HepG2 (cell line): ENCODE results near the gene CMTM8. TPM values are rescaled to one million over a fixed set of nuclear protein-coding genes. Genes with fewer than 3 reads are reported as not detected.
A peak's percentile ranks its signal among the peaks of the same experiment; 100 is the strongest.

Experiments used
- BORCS8-MEF2B ChIP-seq: sonication (generic); formaldehyde crosslinking; IDR thresholded peaks from 2 replicates; pipeline ENCODE4 v1.8.0; 2022; ENCODE audit warnings: mild to moderate bottlenecking, missing genetic modification reagents
- HDAC1 ChIP-seq: sonication (generic); formaldehyde crosslinking; IDR thresholded peaks from 2 replicates; pipeline ENCODE4 v1.5.1; 2020; ENCODE audit warnings: mild to moderate bottlenecking, missing genetic modification reagents
- HMG20B ChIP-seq: conservative IDR thresholded peaks from 2 replicates; pipeline ENCODE4 v1.6.1; 2016; ENCODE audit warnings: missing genetic modification reagents, missing compliant biosample characterization
- KLF11 ChIP-seq: IDR thresholded peaks from 2 replicates; pipeline ENCODE4 v1.6.1; 2016; ENCODE audit warnings: missing compliant biosample characterization
- MEIS2 ChIP-seq: sonication (generic); formaldehyde crosslinking; IDR thresholded peaks from 2 replicates; pipeline ENCODE4 v1.9.0; 2021; ENCODE audit warnings: mild to moderate bottlenecking, missing genetic modification reagents
- POLR2A ChIP-seq, 2 experiments: IDR thresholded peaks; 2 replicates each; pipeline ENCODE4 v1.6.1; 2011; ENCODE audit warnings: low read depth in 2 of 2, low read length in 2 of 2, mild to moderate bottlenecking in 1 of 2, moderate library complexity in 1 of 2; ENCODE audit not compliant: insufficient read depth in 1 of 2
- RORA ChIP-seq: sonication (generic); formaldehyde crosslinking; IDR thresholded peaks from 2 replicates; pipeline ENCODE4 v1.5.0; 2020; ENCODE audit warnings: mild to moderate bottlenecking, missing genetic modification reagents, moderate library complexity
- SALL1 ChIP-seq: sonication (generic); formaldehyde crosslinking; IDR thresholded peaks from 2 replicates; pipeline ENCODE4 v1.8.0; 2022; ENCODE audit warnings: mild to moderate bottlenecking, missing genetic modification reagents
- SIN3A ChIP-seq: IDR thresholded peaks from 2 replicates; pipeline ENCODE4 v1.6.1; 2011; ENCODE audit warnings: low read depth, mild to moderate bottlenecking, control low read depth, low read length, borderline replicate concordance
- SP140L ChIP-seq: sonication (generic); formaldehyde crosslinking; IDR thresholded peaks from 2 replicates; pipeline ENCODE4 v1.4.0; 2020; ENCODE audit warnings: missing genetic modification reagents, borderline replicate concordance
- SRF ChIP-seq: IDR thresholded peaks from 2 replicates; pipeline ENCODE4 v1.6.1; 2011; ENCODE audit warnings: mild to moderate bottlenecking, low read depth, low read length, moderate library complexity
- SRY ChIP-seq: sonication (generic); formaldehyde crosslinking; IDR thresholded peaks from 2 replicates; pipeline ENCODE4 v1.8.0; 2022; ENCODE audit warnings: mild to moderate bottlenecking, missing genetic modification reagents
- TAF15 ChIP-seq: fragments of 200-400 bp; formaldehyde crosslinking; IDR thresholded peaks from one replicate; pipeline ENCODE4 v1.6.1; 2018; ENCODE audit warnings: mild to moderate bottlenecking, low read depth, low read length; ENCODE audit not compliant: poor library complexity, severe bottlenecking
- TCF7L2 ChIP-seq: IDR thresholded peaks from 2 replicates; pipeline ENCODE4 v1.6.1; 2011; ENCODE audit warnings: mild to moderate bottlenecking, low read depth, low read length, moderate library complexity
- ZBTB20 ChIP-seq: sonication (generic); formaldehyde crosslinking; IDR thresholded peaks from 2 replicates; pipeline ENCODE4 v1.8.1; 2023; ENCODE audit warnings: missing genetic modification reagents, low read depth, mild to moderate bottlenecking, borderline replicate concordance
- ZBTB49 ChIP-seq: sonication (generic); formaldehyde crosslinking; IDR thresholded peaks from 2 replicates; pipeline ENCODE4 v1.4.0; 2020; ENCODE audit warnings: missing genetic modification reagents, borderline replicate concordance
- ZKSCAN1 ChIP-seq: fragments of 150-350 bp; IDR thresholded peaks from 2 replicates; pipeline ENCODE4 v1.6.1; 2014; ENCODE audit warnings: low read length
- ZNF234 ChIP-seq: sonication (generic); formaldehyde crosslinking; conservative IDR thresholded peaks from 2 replicates; pipeline ENCODE4 v1.5.1; 2020; ENCODE audit warnings: mild to moderate bottlenecking, missing genetic modification reagents
- ZNF251 ChIP-seq: sonication (generic); formaldehyde crosslinking; IDR thresholded peaks from 2 replicates; pipeline ENCODE4 v1.9.0; 2021; ENCODE audit warnings: mild to moderate bottlenecking, missing genetic modification reagents
- ZNF264 ChIP-seq: sonication (generic); formaldehyde crosslinking; IDR thresholded peaks from 2 replicates; pipeline ENCODE4 v1.4.0; 2020; ENCODE audit warnings: missing genetic modification reagents
- ZNF329 ChIP-seq: sonication (generic); formaldehyde crosslinking; IDR thresholded peaks from 2 replicates; pipeline ENCODE4 v1.9.0; 2021; ENCODE audit warnings: low read depth, mild to moderate bottlenecking, missing genetic modification reagents
- ZNF720 ChIP-seq: sonication (generic); formaldehyde crosslinking; IDR thresholded peaks from 2 replicates; pipeline ENCODE4 v1.4.0; 2020; ENCODE audit warnings: missing genetic modification reagents
- ZSCAN29 ChIP-seq: sonication (generic); formaldehyde crosslinking; conservative IDR thresholded peaks from 2 replicates; pipeline ENCODE4 v1.4.0; 2020; ENCODE audit warnings: mild to moderate bottlenecking, missing genetic modification reagents
- polyA plus RNA-seq, 8 experiments: library from polyadenylated mRNA; depleted of rRNA in 3 of 8; stranded (reverse) in 7 of 8; unstranded in 1 of 8; fragments of >200 nt; fragmentation: Illumina TruSeq in 4 of 8; extraction: Trizol in 4 of 8; gene quantifications; 2 replicates each; pipeline versions ENCODE4 v1.2.1 to v1.2.3, GENCODE V29; 2011 to 2016; ENCODE audit warnings: low read depth in 4 of 8, missing spikeins in 1 of 8, mixed read lengths in 1 of 8; ENCODE audit not compliant: insufficient read depth in 1 of 8
- total RNA-seq, 5 experiments: library from RNA; depleted of rRNA; stranded (reverse); fragments of >200 nt; fragmentation: Illumina TruSeq; extraction: Trizol; gene quantifications; 2 replicates each; pipeline ENCODE4 v1.2.3, GENCODE V29; 2016; ENCODE audit warnings: low read depth in 1 of 5
- TF ChIP-seq, protein P1 (sequence below): sonication (generic); formaldehyde crosslinking; IDR thresholded peaks from 2 replicates; pipeline ENCODE4 v1.4.0; 2020; ENCODE audit warnings: missing genetic modification reagents
- TF ChIP-seq, protein P2 (sequence below): sonication (generic); formaldehyde crosslinking; IDR thresholded peaks from 2 replicates; pipeline ENCODE4 v1.4.0; 2020; ENCODE audit warnings: missing genetic modification reagents

The CMTM8 gene
- total and polyA plus RNA-seq, 2 of the 13 experiments (the other 11 are each of a cell fraction or from before 2014, with no cell fraction given), result 8.9 to 15.8 TPM

- peak; percentile 46 to 79 for TF ChIP-seq POLR2A (IDR thresholded peaks at IDR 0.05; ENCODE audit: insufficient read depth in 1 of 2, low read depth in 2 of 2, low read length in 2 of 2)
- TF ChIP-seq, protein P1, sequence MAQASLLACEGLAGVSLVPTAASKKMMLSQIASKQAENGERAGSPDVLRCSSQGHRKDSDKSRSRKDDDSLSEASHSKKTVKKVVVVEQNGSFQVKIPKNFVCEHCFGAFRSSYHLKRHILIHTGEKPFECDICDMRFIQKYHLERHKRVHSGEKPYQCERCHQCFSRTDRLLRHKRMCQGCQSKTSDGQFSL (CRISPR knock-in tag), result 0 out of 2 replicates have a peak, but pooled peaks have one; percentile 12
- peak; percentile 15 for TF ChIP-seq SALL1 (CRISPR knock-in tag)
- TF ChIP-seq MEIS2, result 0 out of 2 replicates have a peak, but pooled peaks have one; percentile 4
- 0 out of 2 replicates have a peak, but pooled peaks have one; percentile 21 for TF ChIP-seq SIN3A
- no peak for TF ChIP-seq ZNF251 (CRISPR knock-in tag)
- 0 out of 2 replicates have a peak, but pooled peaks have one; percentile 37 for TF ChIP-seq HDAC1
- no peak for TF ChIP-seq RORA (CRISPR knock-in tag)
- no peak for TF ChIP-seq SRF
- TF ChIP-seq TAF15, result no peak
- no peak for TF ChIP-seq ZBTB20 (CRISPR knock-in tag)
- no peak for TF ChIP-seq KLF11
- TF ChIP-seq ZNF264 (CRISPR knock-in tag), result no peak
- TF ChIP-seq ZSCAN29 (CRISPR knock-in tag), result no peak
- no peak for TF ChIP-seq SP140L
- 0 out of 2 replicates have a peak, but pooled peaks have one; percentile 46 for TF ChIP-seq ZNF234 (CRISPR knock-in tag)
- no peak for TF ChIP-seq SRY (CRISPR knock-in tag)
- no peak for TF ChIP-seq ZKSCAN1
- TF ChIP-seq HMG20B, result 0 out of 2 replicates have a peak, but pooled peaks have one; percentile 6
- no peak for TF ChIP-seq BORCS8-MEF2B (CRISPR knock-in tag)
- TF ChIP-seq ZBTB49 (CRISPR knock-in tag), result no peak
- TF ChIP-seq ZNF329 (CRISPR knock-in tag), result 0 out of 2 replicates have a peak, but pooled peaks have one; percentile 29
- TF ChIP-seq ZNF720 (CRISPR knock-in tag), result no peak
- TF ChIP-seq, protein P2, sequence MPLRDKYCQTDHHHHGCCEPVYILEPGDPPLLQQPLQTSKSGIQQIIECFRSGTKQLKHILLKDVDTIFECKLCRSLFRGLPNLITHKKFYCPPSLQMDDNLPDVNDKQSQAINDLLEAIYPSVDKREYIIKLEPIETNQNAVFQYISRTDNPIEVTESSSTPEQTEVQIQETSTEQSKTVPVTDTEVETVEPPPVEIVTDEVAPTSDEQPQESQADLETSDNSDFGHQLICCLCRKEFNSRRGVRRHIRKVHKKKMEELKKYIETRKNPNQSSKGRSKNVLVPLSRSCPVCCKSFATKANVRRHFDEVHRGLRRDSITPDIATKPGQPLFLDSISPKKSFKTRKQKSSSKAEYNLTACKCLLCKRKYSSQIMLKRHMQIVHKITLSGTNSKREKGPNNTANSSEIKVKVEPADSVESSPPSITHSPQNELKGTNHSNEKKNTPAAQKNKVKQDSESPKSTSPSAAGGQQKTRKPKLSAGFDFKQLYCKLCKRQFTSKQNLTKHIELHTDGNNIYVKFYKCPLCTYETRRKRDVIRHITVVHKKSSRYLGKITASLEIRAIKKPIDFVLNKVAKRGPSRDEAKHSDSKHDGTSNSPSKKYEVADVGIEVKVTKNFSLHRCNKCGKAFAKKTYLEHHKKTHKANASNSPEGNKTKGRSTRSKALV, result 0 out of 2 replicates have a peak, but pooled peaks have one; percentile 40
- TF ChIP-seq TCF7L2, result no peak
These were observed at the start of gene CMTM8 (continued) for GRCh38 chr3:32238453-32239306.
